Stimulated activated CD8-positive, alpha-beta memory T cell treated with anti-CD3 and anti-CD28 coated beads, Interleukin-7, amount 100 ng/mL, for 48 hours (primary cell): ENCODE results near the gene FAM228A.

Source experiments
- DNase-seq, 2 donors: peaks; one replicate each; pipeline ENCODE4 v3.0.0-alpha.2; 2020; ENCODE audit warnings: low read depth in 1 of 2; ENCODE audit errors: extremely low read depth in 1 of 2

Gene FAM228A

GRCh38 chr2:24222946-24223345, 48.1 kb downstream of the FAM228A start:
- DNase-seq, result no peak

- DNase-seq, result no peak
Observed at GRCh38 chr2:24225499-24226242, 50.8 kb downstream of the FAM228A start.

GRCh38 chr2:24228470-24228869, 53.6 kb downstream of the FAM228A start:
- DNase-seq, result no peak

GRCh38 chr2:24231461-24231881, 56.6 kb downstream of the FAM228A start:
- DNase-seq, result no peak

GRCh38 chr2:24233321-24233720, 58.5 kb downstream of the FAM228A start:
- DNase-seq, result no peak

GRCh38 chr2:24237313-24237712, 62.5 kb downstream of the FAM228A start:
- no peak for DNase-seq

GRCh38 chr2:24238158-24238557, 63.3 kb downstream of the FAM228A start:
- DNase-seq, result no peak

- DNase-seq, result no peak
Observed at GRCh38 chr2:24239553-24239952, 64.7 kb downstream of the FAM228A start.
